ENCODE measurements around the gene GNAI2. TPM values are rescaled to one million over a fixed set of nuclear protein-coding genes. Genes with fewer than 3 reads are reported as not detected.
A peak's percentile ranks its signal among the peaks of the same experiment; 100 is the strongest.

Gene GNAI2
- total and polyA plus RNA-seq, 2 donors (not counting 3 experiments of a cell fraction or from before 2014, with no cell fraction given) = 767 to 1,875 TPM

DNA sequence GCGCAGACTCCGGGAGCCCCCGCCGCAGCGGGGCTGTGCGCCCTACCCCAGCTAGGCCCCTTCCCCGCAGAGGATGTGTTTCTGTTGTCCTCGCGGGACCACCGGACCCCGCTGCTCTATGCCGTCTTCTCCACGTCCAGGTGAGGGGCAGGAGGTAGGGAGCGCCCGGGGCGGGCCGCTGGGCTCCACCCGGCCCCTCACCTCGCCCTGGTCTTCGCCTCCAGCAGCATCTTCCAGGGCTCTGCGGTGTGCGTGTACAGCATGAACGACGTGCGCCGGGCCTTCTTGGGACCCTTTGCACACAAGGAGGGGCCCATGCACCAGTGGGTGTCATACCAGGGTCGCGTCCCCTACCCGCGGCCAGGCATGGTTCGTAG lies 37.7 kb downstream of the GNAI2 start:
- dilution Hi-C loops (cut with MboI; ENCODE audit: extremely low pct_ligation_motif_present, low sequenced_read_pairs) (no loop called here), intact Hi-C loops (cut with micrococcal nuclease) (loop anchor here (1.0 kb wide), 5 partner anchors 13 to 79 kb away; no protein-coding TSS in a partner anchor)
- H3K4me2 ChIP-seq (ENCODE audit: insufficient read depth, low read length) = no peak overlapping the region
- H4K20me1 ChIP-seq (replicated peaks; ENCODE audit: control insufficient read depth, extremely low read depth, insufficient read depth, low read length) = no peaks in the 10 kb centered on the region
- H3K4me1 ChIP-seq (ENCODE audit: control insufficient read depth, extremely low read depth, insufficient read depth, low read length) = peaks cover 2% of the 10 kb centered on the region
- H3K36me3 ChIP-seq (ENCODE audit: control insufficient read depth in 2 of 2, extremely low read depth in 1 of 2, insufficient read depth in 2 of 2, low read length in 2 of 2) = no peaks in the 10 kb centered on the region
- H3K9ac ChIP-seq (replicated peaks; ENCODE audit: extremely low read depth, insufficient read depth, low read length) = no peak overlapping the region
- ChIA-PET POLR2A (no interaction called here), CTCF (interaction anchor here (1.1 to 4.9 kb wide), 4 partner anchors 47 to 110 kb away, joined by 3 to 53 read pairs (median 30); partner anchors contain the start of gene HYAL2)
- no peak overlapping the region for H3K27ac ChIP-seq (ENCODE audit: insufficient read depth, low read depth, low read length)
- no peaks in the 10 kb centered on the region for H3K9me3 ChIP-seq (replicated peaks; ENCODE audit: control insufficient read depth, insufficient read depth, low read length)
- DNase-seq (ENCODE audit: low read depth, low spot score) (no peak), FAIRE-seq (no peak)
- no peak for TF ChIP-seq GATA2 (IDR thresholded peaks at IDR 0.05; ENCODE audit: insufficient read depth, insufficient read length, low read depth, low read length)
- no peak for TF ChIP-seq POLR2A (IDR thresholded peaks at IDR 0.05; ENCODE audit: low read depth, low read length)
- TF ChIP-seq EZH2 (IDR thresholded peaks at IDR 0.05; ENCODE audit: borderline replicate concordance, low read depth, low read length, severe bottlenecking) = peak; percentile 38
- TF ChIP-seq POLR2AphosphoS5 (IDR thresholded peaks at IDR 0.05; ENCODE audit: insufficient read depth, low read depth, low read length) = no peak
- H3K9me1 ChIP-seq (replicated peaks; ENCODE audit: control insufficient read depth, extremely low read depth, insufficient read depth, low read length) = no peaks in the 10 kb centered on the region
- peaks cover 18 to 24% of the 10 kb centered on the region in 2 experiments for H3K27me3 ChIP-seq (ENCODE audit: control insufficient read depth in 2 of 2, insufficient read depth in 2 of 2, low read length in 2 of 2)
- no TSS peak for BruUV-seq (replicated peaks)
- no peaks in the 10 kb centered on the region for H3K79me2 ChIP-seq (ENCODE audit: control insufficient read depth, insufficient read depth, low read length)
- H2AFZ ChIP-seq (ENCODE audit: low read depth, low read length) = no peak overlapping the region
- H3K4me3 ChIP-seq (replicated peaks in 1 of 3; ENCODE audit: insufficient read depth in 1 of 3, low read depth in 1 of 3, low read length in 3 of 3) = no peak overlapping the region

DNA sequence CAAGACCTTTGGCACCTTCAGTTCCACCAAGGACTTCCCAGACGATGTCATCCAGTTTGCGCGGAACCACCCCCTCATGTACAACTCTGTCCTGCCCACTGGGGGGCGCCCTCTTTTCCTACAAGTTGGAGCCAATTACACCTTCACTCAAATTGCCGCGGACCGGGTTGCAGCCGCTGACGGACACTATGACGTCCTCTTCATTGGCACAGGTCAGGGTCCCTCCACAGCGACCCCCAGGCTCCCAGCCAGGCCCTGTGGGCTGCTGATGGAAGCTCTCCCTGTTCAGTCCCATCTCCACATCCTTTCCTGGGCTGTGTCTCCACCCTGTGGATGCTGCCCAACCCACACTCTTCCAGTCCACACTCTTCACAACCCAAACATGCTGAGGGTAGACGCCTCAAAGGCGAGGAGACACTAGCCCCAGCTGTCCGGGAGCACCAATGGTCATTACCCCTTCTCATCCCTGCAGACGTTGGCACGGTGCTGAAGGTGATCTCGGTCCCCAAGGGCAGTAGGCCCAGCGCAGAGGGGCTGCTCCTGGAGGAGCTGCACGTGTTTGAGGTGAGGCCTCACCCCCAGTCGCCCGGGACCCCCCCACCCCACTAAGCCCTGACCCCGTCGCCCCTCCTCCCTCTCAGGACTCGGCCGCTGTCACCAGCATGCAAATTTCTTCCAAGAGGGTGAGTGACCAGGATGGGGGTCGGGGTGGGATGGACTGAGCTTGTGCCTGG lies 38.5 kb downstream of the GNAI2 start:
- no peaks in the 10 kb centered on the region for H3K79me2 ChIP-seq (ENCODE audit: control insufficient read depth, insufficient read depth, low read length)
- no peaks in the 10 kb centered on the region for H3K9me1 ChIP-seq (replicated peaks; ENCODE audit: control insufficient read depth, extremely low read depth, insufficient read depth, low read length)
- TF ChIP-seq GATA2 (IDR thresholded peaks at IDR 0.05; ENCODE audit: insufficient read depth, insufficient read length, low read depth, low read length) (no peak), EZH2 (IDR thresholded peaks at IDR 0.05; ENCODE audit: borderline replicate concordance, low read depth, low read length, severe bottlenecking) (no peak), POLR2AphosphoS5 (IDR thresholded peaks at IDR 0.05; ENCODE audit: insufficient read depth, low read depth, low read length) (no peak), POLR2A (IDR thresholded peaks at IDR 0.05; ENCODE audit: low read depth, low read length) (no peak), JUN (IDR thresholded peaks at IDR 0.05; ENCODE audit: borderline replicate concordance, insufficient read depth, insufficient read length, low read depth) (no peak), FOS (IDR thresholded peaks at IDR 0.05; ENCODE audit: borderline replicate concordance, insufficient read depth, low read length) (no peak), MYC (IDR thresholded peaks at IDR 0.05; ENCODE audit: low read depth, low read length) (no peak)
- TF ChIP-seq, protein P1, sequence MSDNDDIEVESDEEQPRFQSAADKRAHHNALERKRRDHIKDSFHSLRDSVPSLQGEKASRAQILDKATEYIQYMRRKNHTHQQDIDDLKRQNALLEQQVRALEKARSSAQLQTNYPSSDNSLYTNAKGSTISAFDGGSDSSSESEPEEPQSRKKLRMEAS (IDR thresholded peaks at IDR 0.05; ENCODE audit: insufficient read depth, insufficient read length) = no peak
- TF ChIP-seq, protein P2, sequence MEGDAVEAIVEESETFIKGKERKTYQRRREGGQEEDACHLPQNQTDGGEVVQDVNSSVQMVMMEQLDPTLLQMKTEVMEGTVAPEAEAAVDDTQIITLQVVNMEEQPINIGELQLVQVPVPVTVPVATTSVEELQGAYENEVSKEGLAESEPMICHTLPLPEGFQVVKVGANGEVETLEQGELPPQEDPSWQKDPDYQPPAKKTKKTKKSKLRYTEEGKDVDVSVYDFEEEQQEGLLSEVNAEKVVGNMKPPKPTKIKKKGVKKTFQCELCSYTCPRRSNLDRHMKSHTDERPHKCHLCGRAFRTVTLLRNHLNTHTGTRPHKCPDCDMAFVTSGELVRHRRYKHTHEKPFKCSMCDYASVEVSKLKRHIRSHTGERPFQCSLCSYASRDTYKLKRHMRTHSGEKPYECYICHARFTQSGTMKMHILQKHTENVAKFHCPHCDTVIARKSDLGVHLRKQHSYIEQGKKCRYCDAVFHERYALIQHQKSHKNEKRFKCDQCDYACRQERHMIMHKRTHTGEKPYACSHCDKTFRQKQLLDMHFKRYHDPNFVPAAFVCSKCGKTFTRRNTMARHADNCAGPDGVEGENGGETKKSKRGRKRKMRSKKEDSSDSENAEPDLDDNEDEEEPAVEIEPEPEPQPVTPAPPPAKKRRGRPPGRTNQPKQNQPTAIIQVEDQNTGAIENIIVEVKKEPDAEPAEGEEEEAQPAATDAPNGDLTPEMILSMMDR (IDR thresholded peaks at IDR 0.05; ENCODE audit: extremely low read depth in 1 of 2, insufficient read depth in 1 of 2, low read depth in 1 of 2, low read length in 2 of 2) = peak; percentile 87 to 94
- no peak overlapping the region for H3K27ac ChIP-seq (ENCODE audit: insufficient read depth, low read depth, low read length)
- peaks cover 2% of the 10 kb centered on the region for H3K4me1 ChIP-seq (ENCODE audit: control insufficient read depth, extremely low read depth, insufficient read depth, low read length)
- H4K20me1 ChIP-seq (replicated peaks; ENCODE audit: control insufficient read depth, extremely low read depth, insufficient read depth, low read length) = no peaks in the 10 kb centered on the region
- no peaks in the 10 kb centered on the region for H3K36me3 ChIP-seq (ENCODE audit: control insufficient read depth in 2 of 2, extremely low read depth in 1 of 2, insufficient read depth in 2 of 2, low read length in 2 of 2)
- dilution Hi-C loops (cut with MboI; ENCODE audit: extremely low pct_ligation_motif_present, low sequenced_read_pairs) = no loop called here
- DNase-seq (ENCODE audit: low read depth, low spot score) = peak; percentile 70
- intact Hi-C loops (cut with micrococcal nuclease) = loop anchor here (1.0 kb wide), 1 partner anchor 50 kb away; no protein-coding TSS in a partner anchor
- H3K4me2 ChIP-seq (ENCODE audit: insufficient read depth, low read length) = no peak overlapping the region
- peak; percentile 84 for FAIRE-seq
- peaks cover 18 to 24% of the 10 kb centered on the region in 2 experiments for H3K27me3 ChIP-seq (ENCODE audit: control insufficient read depth in 2 of 2, insufficient read depth in 2 of 2, low read length in 2 of 2)
- H3K9ac ChIP-seq (replicated peaks; ENCODE audit: extremely low read depth, insufficient read depth, low read length) = no peak overlapping the region
- no peaks in the 10 kb centered on the region for H3K9me3 ChIP-seq (replicated peaks; ENCODE audit: control insufficient read depth, insufficient read depth, low read length)
- CTCF ChIA-PET = interaction anchor here (0.8 to 4.9 kb wide), 15 partner anchors 9 to 110 kb away, joined by 3 to 53 read pairs (median 4); partner anchors contain the start of genes HYAL2 and IFRD2
- no peak overlapping the region for H2AFZ ChIP-seq (ENCODE audit: low read depth, low read length)
- no TSS peak for BruUV-seq (replicated peaks)
- no peak overlapping the region for H3K4me3 ChIP-seq (replicated peaks in 1 of 3; ENCODE audit: insufficient read depth in 1 of 3, low read depth in 1 of 3, low read length in 3 of 3)
- POLR2A ChIA-PET = no interaction called here

Data from endothelial cell of umbilical vein (primary cell).